NB4 (cell line): ENCODE measurements around the gene CACNA2D3.

Experiments used
- DNase-seq: peaks from one replicate; pipeline ENCODE4 v3.0.0; 2010; ENCODE audit warnings: low read depth
- H3K4me3 ChIP-seq: one replicate; pipeline ENCODE4 v1.5.1; 2011; ENCODE audit warnings: mild to moderate bottlenecking, low read depth, low read length, moderate library complexity
- MYC ChIP-seq: IDR thresholded peaks from 2 replicates; pipeline ENCODE4 v1.6.1; 2011; ENCODE audit warnings: low read depth, low read length
- POLR2A ChIP-seq: IDR thresholded peaks from 2 replicates; pipeline ENCODE4 v1.6.1; 2011; ENCODE audit warnings: mild to moderate bottlenecking; ENCODE audit not compliant: insufficient read length; ENCODE audit errors: extremely low read depth
- TF ChIP-seq, protein P1 (sequence below): IDR thresholded peaks from 2 replicates; pipeline ENCODE4 v1.6.1; 2011; ENCODE audit warnings: low read depth, low read length
- TF ChIP-seq, protein P2 (sequence below): IDR thresholded peaks from one replicate; pipeline ENCODE4 v1.5.1; 2012; ENCODE audit warnings: low read depth, low read length

The CACNA2D3 gene

DNA sequence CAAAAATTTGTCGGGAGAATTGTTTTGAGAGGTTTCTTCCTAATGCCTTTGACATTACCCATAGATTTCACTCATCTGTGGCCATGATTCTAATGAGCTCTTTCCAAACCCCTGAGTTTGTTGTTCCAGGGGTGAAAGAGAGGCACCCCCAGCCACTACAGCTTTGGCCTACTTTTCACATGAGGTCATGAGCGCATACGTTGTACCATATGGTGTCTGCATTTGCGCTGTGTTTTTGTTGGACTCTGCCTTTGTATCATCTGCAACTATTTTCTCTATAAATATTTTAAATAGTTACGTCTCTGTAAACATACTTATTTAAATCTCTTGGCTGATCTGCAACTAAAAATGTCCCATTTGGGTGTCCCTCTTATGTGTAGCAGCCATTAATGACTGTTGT is 697.6 kb downstream of the CACNA2D3 start:
- no peak for DNase-seq
- TF ChIP-seq, protein P1, sequence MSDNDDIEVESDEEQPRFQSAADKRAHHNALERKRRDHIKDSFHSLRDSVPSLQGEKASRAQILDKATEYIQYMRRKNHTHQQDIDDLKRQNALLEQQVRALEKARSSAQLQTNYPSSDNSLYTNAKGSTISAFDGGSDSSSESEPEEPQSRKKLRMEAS, result no peak
- TF ChIP-seq, protein P2, sequence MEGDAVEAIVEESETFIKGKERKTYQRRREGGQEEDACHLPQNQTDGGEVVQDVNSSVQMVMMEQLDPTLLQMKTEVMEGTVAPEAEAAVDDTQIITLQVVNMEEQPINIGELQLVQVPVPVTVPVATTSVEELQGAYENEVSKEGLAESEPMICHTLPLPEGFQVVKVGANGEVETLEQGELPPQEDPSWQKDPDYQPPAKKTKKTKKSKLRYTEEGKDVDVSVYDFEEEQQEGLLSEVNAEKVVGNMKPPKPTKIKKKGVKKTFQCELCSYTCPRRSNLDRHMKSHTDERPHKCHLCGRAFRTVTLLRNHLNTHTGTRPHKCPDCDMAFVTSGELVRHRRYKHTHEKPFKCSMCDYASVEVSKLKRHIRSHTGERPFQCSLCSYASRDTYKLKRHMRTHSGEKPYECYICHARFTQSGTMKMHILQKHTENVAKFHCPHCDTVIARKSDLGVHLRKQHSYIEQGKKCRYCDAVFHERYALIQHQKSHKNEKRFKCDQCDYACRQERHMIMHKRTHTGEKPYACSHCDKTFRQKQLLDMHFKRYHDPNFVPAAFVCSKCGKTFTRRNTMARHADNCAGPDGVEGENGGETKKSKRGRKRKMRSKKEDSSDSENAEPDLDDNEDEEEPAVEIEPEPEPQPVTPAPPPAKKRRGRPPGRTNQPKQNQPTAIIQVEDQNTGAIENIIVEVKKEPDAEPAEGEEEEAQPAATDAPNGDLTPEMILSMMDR, result no peak
- TF ChIP-seq MYC (no peak), POLR2A (no peak)
- no peak overlapping the region for H3K4me3 ChIP-seq

DNA sequence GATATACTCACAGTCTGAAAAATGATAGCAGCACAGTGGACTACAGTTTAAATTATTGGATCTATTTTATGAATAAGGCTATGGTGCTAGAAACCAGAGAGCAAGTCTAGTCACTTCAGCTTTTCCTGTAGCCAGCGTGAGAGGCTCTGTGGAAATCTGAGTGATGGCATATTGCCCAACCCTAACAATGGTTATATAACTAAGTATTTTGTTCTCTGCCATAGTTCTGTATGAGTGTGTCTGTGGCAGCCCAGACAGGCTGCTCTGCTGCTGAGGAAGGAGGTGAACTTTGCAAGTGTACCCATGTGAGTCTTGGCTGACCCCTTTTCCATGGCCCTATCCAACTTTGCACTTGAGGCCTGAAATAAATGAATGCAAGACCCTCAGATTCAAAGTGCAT is 699.9 kb downstream of the CACNA2D3 start:
- DNase-seq, result peak; percentile 13
- no peak overlapping the region for H3K4me3 ChIP-seq
- TF ChIP-seq MYC (no peak), POLR2A (no peak)
- TF ChIP-seq, protein P1, result no peak
- TF ChIP-seq, protein P2, result no peak

DNA sequence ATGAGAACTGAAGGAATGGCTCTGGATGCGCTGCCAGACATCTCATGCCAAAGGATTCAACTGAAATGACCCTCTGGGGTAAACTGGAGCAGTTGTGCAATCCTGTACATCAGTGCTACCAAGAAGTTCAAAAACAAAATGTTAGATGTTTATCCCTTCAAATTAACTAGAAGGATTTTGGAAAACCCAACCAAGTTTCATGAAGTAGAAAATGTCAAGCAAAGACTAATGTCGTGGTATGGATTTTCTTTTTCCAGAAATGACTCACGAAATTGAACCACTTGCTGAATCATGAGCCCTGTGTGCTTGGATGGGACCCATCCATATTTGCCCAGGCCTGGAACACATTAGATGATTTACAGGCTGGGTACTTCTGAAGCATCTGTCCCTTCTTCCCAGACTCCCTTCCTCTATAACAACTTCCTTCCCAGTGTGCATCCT is 703.9 kb downstream of the CACNA2D3 start:
- DNase-seq, result no peak
- H3K4me3 ChIP-seq, result no peak overlapping the region
- TF ChIP-seq, protein P1, result no peak
- TF ChIP-seq MYC (no peak), POLR2A (no peak)
- TF ChIP-seq, protein P2, result no peak

DNA sequence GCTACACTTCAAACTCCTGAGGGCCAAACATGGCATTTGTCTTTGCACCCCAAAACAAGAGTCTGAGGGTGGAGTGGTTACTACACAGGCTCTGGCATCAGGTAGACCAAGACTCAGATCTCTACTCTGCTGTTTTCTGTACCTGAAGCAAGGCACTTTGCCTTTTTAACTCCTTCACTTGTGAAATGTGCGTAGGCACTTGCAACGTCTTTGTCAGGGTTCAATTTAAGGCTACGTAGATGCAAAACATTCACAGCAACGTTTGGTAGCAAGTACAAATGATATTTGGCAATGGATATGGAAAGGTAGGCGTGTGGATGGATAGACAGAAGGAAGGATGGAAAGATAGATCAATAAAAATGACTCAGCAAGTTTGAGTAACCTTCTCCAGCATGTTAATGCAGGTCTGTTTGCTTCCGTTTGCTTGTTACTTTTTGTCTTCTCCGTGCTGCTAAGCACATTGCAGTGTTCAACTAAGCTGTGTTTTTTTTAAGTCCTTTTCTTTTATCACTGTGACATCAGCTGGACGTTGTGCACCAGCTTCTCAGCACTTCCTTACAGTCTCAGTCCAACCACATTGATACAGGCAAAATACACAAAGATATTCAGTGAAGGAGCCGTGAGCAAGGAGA is 704.8 kb downstream of the CACNA2D3 start:
- TF ChIP-seq, protein P1, result no peak
- no peak for TF ChIP-seq POLR2A
- TF ChIP-seq, protein P2, result no peak
- no peak for TF ChIP-seq MYC
- no peak overlapping the region for H3K4me3 ChIP-seq
- no peak for DNase-seq

DNA sequence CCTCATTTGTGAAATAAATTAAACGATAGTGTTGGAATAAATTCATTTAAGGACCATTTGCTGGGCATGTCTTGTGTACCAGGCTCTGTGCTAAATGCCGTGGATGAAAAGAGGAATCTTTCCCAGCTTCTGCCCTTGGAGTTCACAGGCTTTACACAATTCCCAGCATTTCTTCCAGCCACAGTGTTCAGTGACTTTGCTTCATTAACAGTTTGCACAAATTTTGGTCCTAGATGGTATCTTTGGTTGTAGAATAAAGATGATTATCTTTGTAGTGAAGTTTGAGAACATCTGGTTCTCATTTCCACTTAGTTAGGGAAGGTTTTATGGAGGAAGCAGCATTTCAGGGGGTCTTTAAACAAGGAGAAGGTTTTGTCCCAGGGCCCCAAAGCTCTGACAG is 705.4 kb downstream of the CACNA2D3 start:
- TF ChIP-seq, protein P1, result no peak
- TF ChIP-seq POLR2A (no peak), MYC (no peak)
- TF ChIP-seq, protein P2, result no peak
- H3K4me3 ChIP-seq, result no peak overlapping the region
- no peak for DNase-seq

DNA sequence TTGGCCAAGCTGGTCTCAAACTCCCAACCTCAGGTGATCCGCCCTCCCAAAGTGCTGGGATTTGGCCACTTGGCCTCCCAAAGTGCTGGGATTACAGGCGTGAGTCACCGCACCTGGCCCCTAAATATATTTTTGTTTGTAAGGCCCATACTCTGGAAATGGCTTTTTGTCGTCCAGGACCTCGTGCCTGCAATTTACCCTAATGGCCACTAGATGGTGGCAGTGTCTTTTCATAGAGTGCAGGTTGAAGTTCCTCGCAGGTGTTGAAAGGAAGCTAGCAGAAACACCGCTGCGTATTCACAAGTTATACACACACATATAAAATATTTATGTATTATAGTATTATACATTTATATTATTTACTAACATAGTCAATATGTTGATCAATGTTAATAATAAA is 708.3 kb downstream of the CACNA2D3 start:
- TF ChIP-seq, protein P1, result peak; percentile 34; the same call in 1 of the 2 replicates
- TF ChIP-seq MYC, result peak; percentile 7; the same call in 1 of the 2 replicates
- TF ChIP-seq, protein P2, result peak; percentile 80
- no peak for TF ChIP-seq POLR2A
- peak; percentile 61 for DNase-seq

More for the DNA sequence above, 708.3 kb downstream of the CACNA2D3 start:
- no peak overlapping the region for H3K4me3 ChIP-seq
